Mucosa of descending colon (tissue), 3 donors: ENCODE data around the gene LRRC8B. TPM values are rescaled to one million over a fixed set of nuclear protein-coding genes. Genes with fewer than 3 reads are reported as not detected.

Experiments
- ATAC-seq: fragments of 200-7000 bp; cut with Tn5 transposase; one replicate; pipeline ENCODE4 v1.9.1; 2020; ENCODE audit warnings: mild to moderate bottlenecking, moderate library complexity
- DNase-seq, 3 donors: peaks; one replicate each; pipeline ENCODE4 v3.0.0-alpha.2; 2020
- H3K36me3 ChIP-seq: fragments of 200-600 bp; one replicate; pipeline ENCODE4 v1.8.0; 2021; ENCODE audit warnings: low read depth, mild to moderate bottlenecking
- H3K4me1 ChIP-seq: fragments of 200-600 bp; one replicate; pipeline ENCODE4 v1.8.0; 2021; ENCODE audit warnings: low read depth, mild to moderate bottlenecking
- H3K4me3 ChIP-seq: fragments of 200-600 bp; one replicate; pipeline ENCODE4 v1.8.0; 2021; ENCODE audit warnings: mild to moderate bottlenecking
- H3K9me3 ChIP-seq: fragments of 200-600 bp; one replicate; pipeline ENCODE4 v1.8.0; 2021; ENCODE audit warnings: mild to moderate bottlenecking
- CTCF ChIP-seq: fragments of 200-600 bp; IDR thresholded peaks from one replicate; pipeline ENCODE4 v1.8.0; 2022; ENCODE audit warnings: antibody characterized with exemption, mild to moderate bottlenecking
- intact Hi-C, 2 donors: fragments of 100-400 bp; cut with DNase I in 1 of 2; cut with micrococcal nuclease in 1 of 2; formaldehyde crosslinking; loops; one replicate each; pipeline versions ENCODE4 v1.11.0 to v1.11.1; 2022; cut with DNase I, micrococcal nuclease
- total RNA-seq, 3 donors: library from RNA; stranded (reverse); fragmentation: NEBNext Ultra II Directional in 2 of 3; extraction: Animal tissue kit (Norgen Biotek cat#: 25700) in 2 of 3; gene quantifications; one replicate each; pipeline versions ENCODE4 v1.2.1 to v1.2.4, GENCODE V29; 2021 to 2023
- donor health status: DM: no; HTN: no; CAD: no; lungs with moderate emphysema.
- donor health status: DM: no; HTN: no; CAD: no.
- donor health status: DM: no; HTN: yes; CAD: no.

LRRC8B gene
- total RNA-seq, 3 donors from 2014 or later, result 11.2 to 16.1 (median 11.6) TPM

DNA sequence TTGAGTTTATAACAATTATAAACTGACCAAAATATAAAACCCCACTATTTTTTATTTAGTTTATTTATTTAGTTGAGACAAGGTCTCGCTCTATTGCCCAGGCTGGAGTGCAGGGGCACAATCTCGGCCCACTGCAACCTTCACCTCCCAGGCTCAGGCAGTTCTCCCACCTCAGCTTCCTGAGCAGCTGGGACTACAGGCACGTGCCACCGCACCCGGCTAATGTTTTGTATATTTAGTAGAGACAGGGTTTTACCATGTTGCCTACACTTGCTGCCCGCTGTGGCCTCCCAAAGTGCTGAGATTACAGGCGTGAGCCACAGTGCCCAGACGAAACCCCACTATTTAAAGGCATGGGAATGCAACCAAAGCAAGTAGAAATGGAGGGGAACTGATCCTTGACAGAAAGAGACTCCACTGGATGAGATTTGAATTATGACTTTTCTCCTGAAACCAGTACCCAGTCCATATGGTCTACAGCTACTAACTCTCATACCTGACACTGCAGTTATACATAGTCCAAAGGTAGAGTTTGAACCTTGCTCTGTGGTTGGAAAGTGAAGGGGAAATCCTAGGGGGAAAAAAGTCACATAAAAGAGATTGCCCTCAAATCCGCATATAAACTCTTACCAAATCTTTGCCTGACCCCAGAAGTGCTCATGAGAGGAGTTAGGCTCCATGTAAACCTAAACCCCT, 119.6 kb downstream of the LRRC8B start:
- Histone ChIP-seq H3K4me3 (no peak overlapping the region), H3K4me1 (no peaks in the 10 kb centered on the region), H3K9me3 (no peaks in the 10 kb centered on the region), H3K36me3 (no peaks in the 10 kb centered on the region)
- no peak for DNase-seq
- no peak for ATAC-seq
- intact Hi-C loops, result no loop called here
- TF ChIP-seq CTCF, result no peak

GRCh38 chr1:89646259-89646658, 121.6 kb downstream of the LRRC8B start:
- H3K36me3 ChIP-seq, result no peaks in the 10 kb centered on the region
- no peak for ATAC-seq
- intact Hi-C loops, result no loop called here
- H3K9me3 ChIP-seq, result no peaks in the 10 kb centered on the region
- no peak for TF ChIP-seq CTCF
- no peaks in the 10 kb centered on the region for H3K4me1 ChIP-seq
- DNase-seq, result no peak
- H3K4me3 ChIP-seq, result no peak overlapping the region

Other genes with a start within 250 kb of the LRRC8B start
- gene GBP6, start 160.8 kb upstream of the LRRC8B start, total RNA-seq, result under 1 TPM in 1 of 3 donors, not detected in 2; 0.09 TPM
- gene LRRC8C, start 108.3 kb downstream of the LRRC8B start, total RNA-seq, result 1 to 10 TPM; 1.5 to 5.0 (median 3.0) TPM